ENCODE data around the gene U2AF2. TPM values are rescaled to one million over a fixed set of nuclear protein-coding genes. Genes with fewer than 3 reads are reported as not detected.

U2AF2 gene
- total RNA-seq, 2 donors from 2014 or later = 39.0 to 61.0 TPM

DNA sequence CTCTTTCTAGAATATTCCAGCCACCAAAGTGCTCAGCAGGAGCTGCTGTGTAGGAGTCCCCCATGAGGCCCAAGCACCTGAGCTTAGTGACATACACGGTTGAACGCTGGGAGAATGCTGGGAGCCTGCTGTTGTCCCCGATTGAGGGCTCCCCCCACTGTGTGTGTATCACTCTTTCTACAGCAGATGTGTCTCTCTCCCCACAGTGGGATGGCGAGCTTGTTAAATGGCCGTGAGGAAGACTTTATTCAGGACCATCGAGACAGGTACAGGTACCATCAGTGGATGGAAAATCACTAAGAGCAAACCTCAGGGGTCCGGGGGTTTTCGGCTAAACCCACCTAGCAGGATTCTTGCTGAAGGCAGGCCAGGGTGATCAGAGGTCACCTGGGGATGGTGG is 42.9 kb downstream of the U2AF2 start:
- H3K36me3 ChIP-seq = peaks cover 47% of the 10 kb centered on the region
- no peaks in the 10 kb centered on the region for H3K4me1 ChIP-seq
- H3K27me3 ChIP-seq = no peaks in the 10 kb centered on the region
- H3K9me3 ChIP-seq = no peaks in the 10 kb centered on the region
- H3K4me3 ChIP-seq = no peak overlapping the region
- no peak for DNase-seq (ENCODE audit: low spot score)
- H3K27ac ChIP-seq = no peak overlapping the region
- TF ChIP-seq CTCF (IDR thresholded peaks at IDR 0.05) = no peak

DNA sequence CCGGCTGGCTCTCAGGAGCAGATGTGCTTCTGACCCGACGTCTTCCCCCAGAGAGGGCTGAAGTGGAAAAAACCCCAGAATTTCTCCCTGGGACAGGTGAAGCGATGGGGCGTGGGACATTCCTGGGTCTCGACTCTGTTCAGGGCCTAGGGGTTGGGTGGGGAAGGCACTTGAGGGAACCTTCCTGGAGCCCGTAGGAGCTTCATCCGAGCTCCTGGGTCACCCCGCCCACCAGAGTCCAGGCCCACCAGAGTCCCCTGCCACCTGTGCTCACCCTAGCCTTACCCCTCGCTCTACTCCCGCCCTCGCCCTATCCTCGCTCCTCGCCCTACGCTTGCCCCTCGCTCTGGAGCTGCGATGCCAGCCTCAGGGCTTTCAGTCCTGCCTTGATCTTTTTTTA is 43.4 kb downstream of the U2AF2 start:
- H3K27ac ChIP-seq = no peak overlapping the region
- no peaks in the 10 kb centered on the region for H3K27me3 ChIP-seq
- no peak for DNase-seq (ENCODE audit: low spot score)
- H3K4me1 ChIP-seq = no peaks in the 10 kb centered on the region
- no peaks in the 10 kb centered on the region for H3K9me3 ChIP-seq
- TF ChIP-seq CTCF (IDR thresholded peaks at IDR 0.05) = no peak
- H3K36me3 ChIP-seq = peaks cover 41% of the 10 kb centered on the region
- no peak overlapping the region for H3K4me3 ChIP-seq

GRCh38 chr19:55699221-55699620 is 44.4 kb downstream of the U2AF2 start:
- Histone ChIP-seq H3K27ac (no peak overlapping the region), H3K36me3 (peaks cover 31% of the 10 kb centered on the region), H3K9me3 (no peaks in the 10 kb centered on the region), H3K27me3 (no peaks in the 10 kb centered on the region), H3K4me1 (no peaks in the 10 kb centered on the region), H3K4me3 (no peak overlapping the region)
- no peak for DNase-seq (ENCODE audit: low spot score)
- no peak for TF ChIP-seq CTCF (IDR thresholded peaks at IDR 0.05)

- no peaks in the 10 kb centered on the region for H3K27me3 ChIP-seq
- TF ChIP-seq CTCF (IDR thresholded peaks at IDR 0.05) = no peak
- no peak overlapping the region for H3K27ac ChIP-seq
- no peak overlapping the region for H3K4me3 ChIP-seq
- H3K4me1 ChIP-seq = no peaks in the 10 kb centered on the region
- no peaks in the 10 kb centered on the region for H3K9me3 ChIP-seq
- no peak for DNase-seq (ENCODE audit: low spot score)
- peaks cover 15% of the 10 kb centered on the region for H3K36me3 ChIP-seq
Measured at GRCh38 chr19:55700813-55701212, 46.0 kb downstream of the U2AF2 start.

DNA sequence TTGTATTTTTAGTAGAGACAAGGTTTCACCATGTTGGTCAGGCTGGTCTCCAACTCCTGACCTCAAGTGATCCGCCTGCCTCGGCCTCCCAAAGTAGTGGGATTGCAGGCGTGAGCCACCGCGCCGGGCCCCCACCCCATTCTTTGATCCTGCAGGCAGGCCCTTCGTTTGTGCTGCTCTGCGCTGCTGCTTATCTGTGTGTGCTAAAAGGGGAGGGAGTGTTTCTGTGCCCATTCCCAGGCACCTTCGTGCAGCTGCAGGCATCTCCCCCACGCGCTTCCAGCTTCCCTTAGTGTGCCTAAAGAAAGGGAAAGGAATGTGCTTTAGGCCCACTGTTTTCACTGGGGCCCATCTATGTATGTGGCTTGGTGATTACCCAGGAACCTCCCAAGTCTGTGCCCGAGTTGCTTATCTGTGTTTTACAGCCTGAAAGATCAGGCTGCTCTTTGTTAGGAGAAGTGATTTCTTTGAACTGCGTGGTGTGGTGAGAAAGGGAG is 47.3 kb downstream of the U2AF2 start:
- H3K27ac ChIP-seq = no peak overlapping the region
- no peak overlapping the region for H3K4me3 ChIP-seq
- TF ChIP-seq CTCF (IDR thresholded peaks at IDR 0.05) = no peak
- DNase-seq (ENCODE audit: low spot score) = no peak
- H3K9me3 ChIP-seq = no peaks in the 10 kb centered on the region
- no peaks in the 10 kb centered on the region for H3K4me1 ChIP-seq
- H3K36me3 ChIP-seq = peaks cover 6% of the 10 kb centered on the region
- no peaks in the 10 kb centered on the region for H3K27me3 ChIP-seq

DNA sequence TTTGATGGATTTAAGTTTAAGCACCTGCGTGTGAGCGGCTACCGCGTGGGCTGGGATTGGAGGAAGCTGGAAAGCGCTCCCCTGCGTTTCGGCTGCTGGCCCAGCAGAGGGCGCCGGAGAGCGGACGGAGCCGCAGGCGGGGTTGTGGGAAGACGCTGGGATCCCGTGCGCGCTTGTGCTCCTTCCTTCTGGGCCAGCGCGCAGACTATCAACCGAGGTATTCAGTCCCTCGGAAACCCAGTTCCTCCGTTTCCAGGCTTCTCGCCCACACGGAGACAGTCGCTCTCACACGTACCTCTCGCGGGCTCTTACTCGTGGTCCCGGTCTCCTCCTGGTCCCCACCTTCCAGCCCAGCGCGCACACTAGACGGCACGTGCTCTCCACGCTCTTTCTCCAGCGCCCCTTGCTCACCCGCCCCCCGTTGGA is 49.0 kb downstream of the U2AF2 start:
- H3K4me1 ChIP-seq = no peaks in the 10 kb centered on the region
- no peaks in the 10 kb centered on the region for H3K27me3 ChIP-seq
- H3K4me3 ChIP-seq = no peak overlapping the region
- H3K36me3 ChIP-seq = peaks cover 6% of the 10 kb centered on the region
- H3K9me3 ChIP-seq = no peaks in the 10 kb centered on the region
- no peak for DNase-seq (ENCODE audit: low spot score)
- peak; percentile 76 to 84 for TF ChIP-seq CTCF (IDR thresholded peaks at IDR 0.05)
- H3K27ac ChIP-seq = no peak overlapping the region

Data from right atrium auricular region (tissue), 2 donors.